A549 (cell line): ENCODE data around the gene ELOVL6.

Experiments
- POLR2A ChIP-seq: IDR thresholded peaks from 2 replicates; pipeline ENCODE4 v1.6.1; 2012; ENCODE audit warnings: mild to moderate bottlenecking, low read length
- RNF2 ChIP-seq: fragments of 200-600 bp; sonication (generic); IDR thresholded peaks from 2 replicates; pipeline ENCODE4 v1.6.1; 2016; ENCODE audit warnings: low read depth, mild to moderate bottlenecking, antibody characterized with exemption, moderate library complexity, borderline replicate concordance
- TFCP2L1 ChIP-seq: fragments of 250-450 bp; sonication (Bioruptor Pico); IDR thresholded peaks from 2 replicates; pipeline ENCODE4 v1.5.0; 2021; ENCODE audit warnings: mild to moderate bottlenecking
- ZC3H11A ChIP-seq: fragments of 450-650 bp; IDR thresholded peaks from 2 replicates; pipeline ENCODE4 v1.6.1; 2014; ENCODE audit warnings: antibody characterized with exemption, mild to moderate bottlenecking
- TF ChIP-seq, protein P1 (sequence below): fragments of >200 bp; sonication (Bioruptor Twin); formaldehyde crosslinking; IDR thresholded peaks from 3 replicates; pipeline ENCODE4 v1.5.1; 2016

DNA sequence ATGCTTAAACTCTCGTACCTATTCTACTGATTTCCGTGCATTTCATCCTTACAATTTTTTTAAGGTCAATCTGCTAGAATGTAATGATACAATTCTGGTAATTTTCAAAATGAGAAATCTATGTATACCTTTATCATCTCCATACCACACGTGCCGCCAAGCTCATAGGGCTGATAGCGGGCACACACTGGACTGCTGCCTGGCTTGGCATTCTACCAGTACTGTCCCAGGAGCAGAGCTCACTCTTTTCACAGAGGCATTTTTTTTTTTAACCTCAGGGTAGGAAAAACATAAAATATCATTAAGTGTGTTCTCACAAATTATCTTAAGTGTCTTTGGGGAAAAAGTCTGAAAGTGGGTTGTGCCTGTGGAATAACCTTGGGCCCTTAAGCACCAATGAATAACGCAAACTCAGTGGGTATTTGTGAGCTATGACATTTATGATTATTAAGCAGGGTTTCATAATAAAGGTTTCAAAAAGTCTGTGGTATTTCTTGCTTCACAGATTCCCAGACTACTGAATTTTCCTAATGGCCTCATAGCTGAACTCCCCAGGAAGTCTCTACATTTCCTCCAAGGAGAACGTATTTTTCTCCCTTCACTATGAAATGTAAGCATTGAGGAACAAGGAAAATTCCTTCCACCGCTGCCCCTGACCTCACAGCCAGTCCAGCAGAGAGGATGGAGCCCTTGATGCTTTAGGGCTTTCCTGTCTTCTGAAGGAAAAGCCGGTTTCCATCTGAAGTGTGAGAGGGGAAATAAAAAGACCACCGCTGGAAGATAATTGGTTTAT, 125.2 kb downstream of the ELOVL6 start:
- TF ChIP-seq RNF2 (no peak), ZC3H11A (no peak), POLR2A (no peak), TFCP2L1 (CRISPR knock-in tag) (no peak)
- TF ChIP-seq, protein P1, sequence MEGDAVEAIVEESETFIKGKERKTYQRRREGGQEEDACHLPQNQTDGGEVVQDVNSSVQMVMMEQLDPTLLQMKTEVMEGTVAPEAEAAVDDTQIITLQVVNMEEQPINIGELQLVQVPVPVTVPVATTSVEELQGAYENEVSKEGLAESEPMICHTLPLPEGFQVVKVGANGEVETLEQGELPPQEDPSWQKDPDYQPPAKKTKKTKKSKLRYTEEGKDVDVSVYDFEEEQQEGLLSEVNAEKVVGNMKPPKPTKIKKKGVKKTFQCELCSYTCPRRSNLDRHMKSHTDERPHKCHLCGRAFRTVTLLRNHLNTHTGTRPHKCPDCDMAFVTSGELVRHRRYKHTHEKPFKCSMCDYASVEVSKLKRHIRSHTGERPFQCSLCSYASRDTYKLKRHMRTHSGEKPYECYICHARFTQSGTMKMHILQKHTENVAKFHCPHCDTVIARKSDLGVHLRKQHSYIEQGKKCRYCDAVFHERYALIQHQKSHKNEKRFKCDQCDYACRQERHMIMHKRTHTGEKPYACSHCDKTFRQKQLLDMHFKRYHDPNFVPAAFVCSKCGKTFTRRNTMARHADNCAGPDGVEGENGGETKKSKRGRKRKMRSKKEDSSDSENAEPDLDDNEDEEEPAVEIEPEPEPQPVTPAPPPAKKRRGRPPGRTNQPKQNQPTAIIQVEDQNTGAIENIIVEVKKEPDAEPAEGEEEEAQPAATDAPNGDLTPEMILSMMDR, result no peak
